PC-9 (cell line): ENCODE data around the gene MUSK. TPM values are rescaled to one million over a fixed set of nuclear protein-coding genes. Genes with fewer than 3 reads are reported as not detected.
A peak's percentile ranks its signal among the peaks of the same experiment; 100 is the strongest.

Experiments
- BruUV-seq: library from RNA; stranded (reverse); fragments of 400-500 nt; replicated peaks from 2 replicates; lab custom pipeline; 2021; lab: Mats Ljungman, UMichigan
- CTCF ChIA-PET: fragments of 300-600 bp; sonication (Branson Sonifier 250); formaldehyde crosslinking; loops from one replicate; lab custom pipeline; 2022; ENCODE audit warnings: antibody characterized with exemption; lab: Charles Lee
- POLR2A ChIA-PET: fragments of 300-600 bp; sonication (Branson Sonifier 250); formaldehyde crosslinking; loops from one replicate; lab custom pipeline; 2022; ENCODE audit warnings: antibody characterized with exemption; ENCODE audit not compliant: unreplicated experiment; lab: Charles Lee
- DNase-seq, 2 experiments: peaks; one replicate each; pipeline versions ENCODE4 v3.0.0 to v3.0.0-alpha.2; 2015 to 2022; ENCODE audit warnings: mixed read lengths in 1 of 2
- H2AFZ ChIP-seq: fragments of 200-600 bp; sonication (generic); 2 replicates; pipeline ENCODE4 v1.8.1; 2017; ENCODE audit warnings: antibody characterized with exemption
- H3F3A ChIP-seq: fragments of 200-600 bp; sonication (generic); 2 replicates; pipeline ENCODE4 v1.8.1; 2017; ENCODE audit warnings: antibody characterized with exemption, mild to moderate bottlenecking, low read depth; ENCODE audit not compliant: insufficient read depth
- H3K27ac ChIP-seq: fragments of 200-600 bp; sonication (generic); 2 replicates; pipeline ENCODE4 v1.6.1; 2016; ENCODE audit warnings: mixed run types
- H3K27me3 ChIP-seq: fragments of 200-600 bp; sonication (generic); 2 replicates; pipeline ENCODE4 v1.6.1; 2016; ENCODE audit warnings: low read depth, mixed run types; ENCODE audit not compliant: insufficient read depth
- H3K36me3 ChIP-seq: fragments of 200-600 bp; sonication (generic); 2 replicates; pipeline ENCODE4 v1.6.1; 2016; ENCODE audit warnings: low read depth, mixed run types
- H3K4me1 ChIP-seq: fragments of 200-600 bp; sonication (generic); replicated peaks from 2 replicates; pipeline ENCODE4 v1.6.1; 2016; ENCODE audit warnings: mixed run types; ENCODE audit not compliant: insufficient read depth
- H3K4me2 ChIP-seq: fragments of 200-600 bp; sonication (generic); 2 replicates; pipeline ENCODE4 v1.6.1; 2017; ENCODE audit warnings: mixed run types
- H3K4me3 ChIP-seq: fragments of 200-600 bp; sonication (generic); 2 replicates; pipeline ENCODE4 v1.6.1; 2016; ENCODE audit warnings: mixed run types
- H3K79me2 ChIP-seq: fragments of 200-600 bp; sonication (generic); 2 replicates; pipeline ENCODE4 v1.6.1; 2017; ENCODE audit warnings: low read depth, mixed run types
- H3K9me2 ChIP-seq: fragments of 200-600 bp; sonication (generic); 2 replicates; pipeline ENCODE4 v1.8.1; 2017; ENCODE audit warnings: mild to moderate bottlenecking; ENCODE audit not compliant: insufficient read depth
- H3K9me3 ChIP-seq: fragments of 200-600 bp; sonication (generic); 2 replicates; pipeline ENCODE4 v1.8.1; 2016; ENCODE audit warnings: low read depth; ENCODE audit not compliant: insufficient read depth
- H4K20me1 ChIP-seq: fragments of 200-600 bp; sonication (generic); 2 replicates; pipeline ENCODE4 v1.8.1; 2017; ENCODE audit not compliant: insufficient read depth
- EZH2 ChIP-seq: fragments of 200-600 bp; sonication (generic); IDR thresholded peaks from 2 replicates; pipeline ENCODE4 v1.8.0; 2017; ENCODE audit warnings: antibody characterized with exemption, low read depth
- intact Hi-C: fragments of 100-400 bp; cut with micrococcal nuclease; formaldehyde crosslinking; loops from one replicate; pipeline ENCODE4 v1.10.0; 2022; ENCODE audit not compliant: unreplicated experiment
- total RNA-seq: library from RNA; stranded (reverse); gene quantifications from 2 replicates; pipeline ENCODE4 v1.2.3, GENCODE V29; 2021
- TF ChIP-seq, protein P1 (sequence below): fragments of 200-600 bp; sonication (generic); conservative IDR thresholded peaks from 2 replicates; pipeline ENCODE4 v1.6.1; 2017; ENCODE audit warnings: mixed run types, antibody characterized with exemption, mild to moderate bottlenecking, moderate library complexity

Gene MUSK
- total RNA-seq, 1 experiment from 2014 or later = not detected

DNA sequence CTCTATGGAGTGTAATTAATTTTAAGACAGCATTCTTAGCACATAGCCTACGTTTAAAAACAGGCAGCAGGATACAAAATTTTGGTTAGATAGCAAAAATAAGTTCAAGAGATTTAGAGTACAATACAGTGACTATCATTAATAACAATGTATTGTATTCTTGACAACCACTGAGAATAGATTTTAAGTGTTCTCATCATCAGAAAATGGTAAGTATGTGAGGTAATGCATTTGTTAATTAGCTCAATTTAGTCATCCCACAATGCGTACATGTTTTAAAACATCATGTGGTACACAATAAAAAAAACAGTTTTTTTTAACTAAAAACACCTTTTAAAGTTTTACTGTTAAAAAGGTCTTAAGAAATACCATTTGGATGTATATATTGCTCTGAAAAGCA, 94.2 kb downstream of the MUSK start:
- CTCF ChIA-PET = no interaction called here
- no peaks in the 10 kb centered on the region; the same call in 1 of the 2 replicates for H3K4me1 ChIP-seq
- H2AFZ ChIP-seq = no peak overlapping the region
- H3K4me2 ChIP-seq = no peak overlapping the region
- H3K27ac ChIP-seq = no peak overlapping the region
- no TSS peak for BruUV-seq
- no peaks in the 10 kb centered on the region for H4K20me1 ChIP-seq
- H3K9me3 ChIP-seq = peaks cover 3% of the 10 kb centered on the region; the same call in 1 of the 2 replicates
- POLR2A ChIA-PET = no interaction called here
- no peaks in the 10 kb centered on the region for H3K79me2 ChIP-seq
- H3K4me3 ChIP-seq = no peak overlapping the region
- intact Hi-C loops = no loop called here
- TF ChIP-seq, protein P1, sequence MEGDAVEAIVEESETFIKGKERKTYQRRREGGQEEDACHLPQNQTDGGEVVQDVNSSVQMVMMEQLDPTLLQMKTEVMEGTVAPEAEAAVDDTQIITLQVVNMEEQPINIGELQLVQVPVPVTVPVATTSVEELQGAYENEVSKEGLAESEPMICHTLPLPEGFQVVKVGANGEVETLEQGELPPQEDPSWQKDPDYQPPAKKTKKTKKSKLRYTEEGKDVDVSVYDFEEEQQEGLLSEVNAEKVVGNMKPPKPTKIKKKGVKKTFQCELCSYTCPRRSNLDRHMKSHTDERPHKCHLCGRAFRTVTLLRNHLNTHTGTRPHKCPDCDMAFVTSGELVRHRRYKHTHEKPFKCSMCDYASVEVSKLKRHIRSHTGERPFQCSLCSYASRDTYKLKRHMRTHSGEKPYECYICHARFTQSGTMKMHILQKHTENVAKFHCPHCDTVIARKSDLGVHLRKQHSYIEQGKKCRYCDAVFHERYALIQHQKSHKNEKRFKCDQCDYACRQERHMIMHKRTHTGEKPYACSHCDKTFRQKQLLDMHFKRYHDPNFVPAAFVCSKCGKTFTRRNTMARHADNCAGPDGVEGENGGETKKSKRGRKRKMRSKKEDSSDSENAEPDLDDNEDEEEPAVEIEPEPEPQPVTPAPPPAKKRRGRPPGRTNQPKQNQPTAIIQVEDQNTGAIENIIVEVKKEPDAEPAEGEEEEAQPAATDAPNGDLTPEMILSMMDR = no peak
- TF ChIP-seq EZH2 = no peak
- H3F3A ChIP-seq = no peaks in the 10 kb centered on the region
- no peak for DNase-seq
- H3K36me3 ChIP-seq = no peaks in the 10 kb centered on the region
- no peaks in the 10 kb centered on the region for H3K27me3 ChIP-seq
- H3K9me2 ChIP-seq = no peaks in the 10 kb centered on the region

DNA sequence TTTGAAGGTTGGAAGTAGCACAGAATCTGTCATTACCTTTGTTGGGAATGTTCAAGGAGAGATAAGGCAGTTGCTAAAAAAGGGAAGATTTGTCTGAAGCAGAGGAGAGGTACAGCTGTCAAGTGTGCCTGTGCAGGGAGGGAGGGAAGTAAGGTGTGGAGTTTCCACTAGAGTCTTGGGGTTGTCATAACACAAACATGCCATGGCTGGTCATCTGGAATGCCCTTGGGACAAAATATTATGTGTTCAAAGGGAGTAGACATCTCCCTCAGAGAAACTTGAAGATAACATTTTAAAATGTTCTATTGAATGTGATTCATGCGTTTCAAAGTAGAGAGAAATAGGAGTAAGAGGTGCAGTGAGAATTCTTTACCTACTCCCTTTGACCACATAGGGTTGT, 95.0 kb downstream of the MUSK start:
- Histone ChIP-seq H3K9me3 (peaks cover 3% of the 10 kb centered on the region; the same call in 1 of the 2 replicates), H3K4me2 (no peak overlapping the region), H3K9me2 (no peaks in the 10 kb centered on the region), H3K27ac (no peak overlapping the region), H3K79me2 (no peaks in the 10 kb centered on the region), H3K4me3 (no peak overlapping the region), H3F3A (no peaks in the 10 kb centered on the region), H3K36me3 (no peaks in the 10 kb centered on the region), H2AFZ (no peak overlapping the region), H3K27me3 (no peaks in the 10 kb centered on the region), H3K4me1 (no peaks in the 10 kb centered on the region; the same call in 1 of the 2 replicates), H4K20me1 (no peaks in the 10 kb centered on the region)
- POLR2A ChIA-PET = no interaction called here
- intact Hi-C loops = no loop called here
- no TSS peak for BruUV-seq
- TF ChIP-seq EZH2 = no peak
- no peak for DNase-seq
- CTCF ChIA-PET = interaction anchor here (0.6 kb wide), 1 partner anchor 103 kb away, joined by 4 read pairs; no protein-coding TSS in a partner anchor

DNA sequence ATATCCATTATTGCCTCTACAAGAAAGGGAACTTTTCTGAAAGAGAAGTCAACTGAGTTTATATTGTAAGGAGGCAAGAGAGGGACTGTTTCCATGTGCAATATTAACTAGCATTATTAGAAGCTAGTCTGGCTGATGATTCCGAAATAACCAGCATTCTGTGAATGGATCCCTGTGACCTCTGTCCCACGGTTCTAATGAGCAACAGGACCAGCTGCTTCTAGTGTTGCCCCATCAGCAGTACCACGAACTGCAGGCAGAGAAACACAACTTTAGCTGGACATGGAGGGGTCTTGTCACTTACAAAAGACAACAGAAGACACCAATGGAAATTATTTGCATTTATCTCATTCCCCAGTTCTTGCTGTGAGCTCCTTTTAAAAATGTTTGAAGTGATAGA, 95.4 kb downstream of the MUSK start:
- H2AFZ ChIP-seq = no peak overlapping the region
- no peaks in the 10 kb centered on the region for H4K20me1 ChIP-seq
- no peak for DNase-seq
- ChIA-PET POLR2A (no interaction called here), CTCF (no interaction called here)
- H3K27ac ChIP-seq = no peak overlapping the region
- no peaks in the 10 kb centered on the region for H3F3A ChIP-seq
- H3K9me3 ChIP-seq = peaks cover 3% of the 10 kb centered on the region; the same call in 1 of the 2 replicates
- TF ChIP-seq, protein P1 = no peak
- H3K4me2 ChIP-seq = no peak overlapping the region
- H3K9me2 ChIP-seq = no peaks in the 10 kb centered on the region
- no peaks in the 10 kb centered on the region for H3K36me3 ChIP-seq
- no peaks in the 10 kb centered on the region; the same call in 1 of the 2 replicates for H3K4me1 ChIP-seq
- no peak overlapping the region for H3K4me3 ChIP-seq
- H3K27me3 ChIP-seq = no peaks in the 10 kb centered on the region
- intact Hi-C loops = no loop called here
- no TSS peak for BruUV-seq
- no peaks in the 10 kb centered on the region for H3K79me2 ChIP-seq

DNA sequence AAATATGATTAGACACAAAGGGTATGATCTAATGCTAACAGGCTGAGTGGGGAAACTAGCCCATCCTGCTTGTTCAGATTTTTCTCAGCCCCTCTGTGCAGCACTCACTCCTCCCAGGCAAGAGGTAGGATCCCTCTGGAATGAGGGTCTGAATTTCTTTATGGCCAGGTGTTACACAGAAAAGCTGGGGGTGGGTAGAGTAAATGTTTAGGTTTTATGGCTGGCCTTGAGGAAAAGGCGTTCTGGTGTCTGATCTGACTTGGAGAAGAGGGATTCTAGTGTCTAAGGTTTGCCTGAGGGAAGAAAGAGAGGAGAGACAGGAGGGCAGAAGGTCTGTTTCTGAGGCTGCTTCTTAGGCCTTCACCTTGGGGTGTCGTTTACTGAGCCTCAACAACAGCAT, 97.3 kb downstream of the MUSK start:
- DNase-seq = no peak
- peaks cover 3% of the 10 kb centered on the region; the same call in 1 of the 2 replicates for H3K9me3 ChIP-seq
- POLR2A ChIA-PET = no interaction called here

More for the DNA sequence above, 97.3 kb downstream of the MUSK start:
- no TSS peak for BruUV-seq
- CTCF ChIA-PET = no interaction called here
- H3K4me2 ChIP-seq = no peak overlapping the region
- no peak overlapping the region for H3K4me3 ChIP-seq
- H3K79me2 ChIP-seq = no peaks in the 10 kb centered on the region
- no peaks in the 10 kb centered on the region for H3K36me3 ChIP-seq
- no peaks in the 10 kb centered on the region for H3K9me2 ChIP-seq
- H3F3A ChIP-seq = no peaks in the 10 kb centered on the region
- H4K20me1 ChIP-seq = no peaks in the 10 kb centered on the region
- H2AFZ ChIP-seq = peak overlapping the region; percentile 31
- TF ChIP-seq, protein P1 = no peak
- no peak for TF ChIP-seq EZH2
- intact Hi-C loops = no loop called here
- H3K27ac ChIP-seq = no peak overlapping the region
- H3K27me3 ChIP-seq = no peaks in the 10 kb centered on the region
- H3K4me1 ChIP-seq = no peaks in the 10 kb centered on the region; the same call in 1 of the 2 replicates
